H1 (cell line): ENCODE data around the gene SLC24A3. TPM values are rescaled to one million over a fixed set of nuclear protein-coding genes. Genes with fewer than 3 reads are reported as not detected.

ENCODE experiments used
- CTCF ChIA-PET: fragments of 300-600 bp; sonication (Branson Sonifier 250); formaldehyde crosslinking; loops from one replicate; lab custom pipeline; 2021; ENCODE audit not compliant: partially characterized antibody; lab: Charles Lee
- POLR2A ChIA-PET: fragments of 300-600 bp; sonication (Branson Sonifier 250); formaldehyde crosslinking; loops from one replicate; lab custom pipeline; 2021; ENCODE audit warnings: inconsistent platforms; ENCODE audit not compliant: partially characterized antibody; lab: Charles Lee
- DNase-seq, 2 experiments: peaks; one replicate each; pipeline versions ENCODE4 v3.0.0 to v3.0.0-alpha.2; 2010 to 2022; ENCODE audit warnings: low spot score in 2 of 2, low read depth in 1 of 2, mixed read lengths in 1 of 2
- FAIRE-seq: peaks from 2 replicates; lab custom pipeline; 2011; peaks lifted over from hg19 to GRCh38; lab: Jason Lieb, UNC
- H2AFZ ChIP-seq: 2 replicates; pipeline ENCODE4 v1.8.1; 2012; ENCODE audit warnings: low read length, inconsistent platforms
- H2AK5ac ChIP-seq: 2 replicates; pipeline ENCODE4 v1.6.1; 2013; ENCODE audit warnings: low read depth, low read length
- H2BK120ac ChIP-seq: replicated peaks from 2 replicates; pipeline ENCODE3; 2013; ENCODE audit warnings: low read depth, low read length, inconsistent platforms
- H2BK12ac ChIP-seq: 2 replicates; pipeline ENCODE4 v1.6.1; 2013; ENCODE audit warnings: low read depth, low read length
- H2BK15ac ChIP-seq: 2 replicates; pipeline ENCODE4 v1.6.1; 2013; ENCODE audit warnings: low read length
- H2BK20ac ChIP-seq: 2 replicates; pipeline ENCODE4 v1.6.1; 2013; ENCODE audit warnings: low read length
- H2BK5ac ChIP-seq: 2 replicates; pipeline ENCODE4 v1.6.1; 2013; ENCODE audit warnings: low read depth, low read length
- H3K14ac ChIP-seq: 2 replicates; pipeline ENCODE4 v1.6.1; 2013; ENCODE audit warnings: inconsistent platforms; ENCODE audit not compliant: insufficient read length
- H3K18ac ChIP-seq: 2 replicates; pipeline ENCODE4 v1.6.1; 2013; ENCODE audit warnings: low read length; ENCODE audit errors: extremely low read depth
- H3K23ac ChIP-seq: 2 replicates; pipeline ENCODE4 v1.6.1; 2013; ENCODE audit warnings: inconsistent platforms; ENCODE audit not compliant: insufficient read length
- H3K23me2 ChIP-seq: 2 replicates; pipeline ENCODE4 v1.6.1; 2013; ENCODE audit warnings: low read depth, low read length
- H3K27ac ChIP-seq: 2 replicates; pipeline ENCODE4 v1.6.1; 2011; ENCODE audit warnings: low read depth, low read length, inconsistent platforms
- H3K27me3 ChIP-seq, 4 experiments: replicated peaks in 1 of 4; 1 replicate in 1 of 4; 2 replicates in 3 of 4; pipeline versions ENCODE4 v1.6.1 to v1.8.1; 2011 to 2013; ENCODE audit warnings: low read length in 3 of 4, mild to moderate bottlenecking in 3 of 4, inconsistent platforms in 2 of 4, mixed read lengths in 2 of 4, moderate library complexity in 1 of 4; ENCODE audit not compliant: control insufficient read depth in 3 of 4, insufficient read depth in 3 of 4; ENCODE audit errors: extremely low read depth in 1 of 4
- H3K36me3 ChIP-seq, 4 experiments: 2 replicates each; pipeline versions ENCODE4 v1.6.1 to v1.8.1; 2011 to 2013; ENCODE audit warnings: mild to moderate bottlenecking in 4 of 4, low read length in 3 of 4, moderate library complexity in 2 of 4, control low read depth in 1 of 4, inconsistent platforms in 1 of 4; ENCODE audit not compliant: insufficient read depth in 4 of 4, control insufficient read depth in 2 of 4
- H3K4ac ChIP-seq: replicated peaks from 2 replicates; pipeline ENCODE3; 2013; ENCODE audit warnings: low read length, low read depth, mixed read lengths, inconsistent platforms; ENCODE audit not compliant: insufficient read length
- H3K4me1 ChIP-seq, 4 experiments: replicated peaks in 1 of 4; 1 replicate in 1 of 4; 2 replicates in 3 of 4; pipeline versions ENCODE4 v1.6.1 to v1.8.1; 2011 to 2013; ENCODE audit warnings: low read length in 3 of 4, inconsistent platforms in 2 of 4, mixed read lengths in 1 of 4; ENCODE audit not compliant: insufficient read depth in 4 of 4, control insufficient read depth in 3 of 4
- H3K4me2 ChIP-seq, 2 experiments: 2 replicates each; pipeline versions ENCODE4 v1.6.1 to v1.8.1; 2011 to 2013; ENCODE audit warnings: low read depth in 2 of 2, low read length in 2 of 2, control low read depth in 1 of 2, inconsistent platforms in 1 of 2, mild to moderate bottlenecking in 1 of 2; ENCODE audit not compliant: insufficient read depth in 1 of 2
- H3K4me3 ChIP-seq, 4 experiments: fragments of 200-600, 300-600 bp in 1 of 4; sonication (generic), shearing (Covaris generic), sonication (Bioruptor Twin) in 1 of 4; 2 replicates each; pipeline versions ENCODE4 v1.5.1 to v1.8.1; 2011 to 2016; ENCODE audit warnings: low read length in 4 of 4, low read depth in 3 of 4, control low read depth in 2 of 4, inconsistent platforms in 2 of 4, mild to moderate bottlenecking in 2 of 4, mixed read lengths in 1 of 4, moderate library complexity in 1 of 4; ENCODE audit not compliant: insufficient read depth in 2 of 4; ENCODE audit errors: extremely low read depth in 1 of 4
- H3K56ac ChIP-seq: replicated peaks from 2 replicates; pipeline ENCODE3; 2013; ENCODE audit warnings: low read depth, mild to moderate bottlenecking, mixed read lengths, low read length, inconsistent platforms; ENCODE audit not compliant: insufficient read length
- H3K79me1 ChIP-seq: 2 replicates; pipeline ENCODE4 v1.6.1; 2013; ENCODE audit warnings: low read depth, low read length, control low read depth
- H3K79me2 ChIP-seq, 2 experiments: 2 replicates each; pipeline versions ENCODE4 v1.6.1 to v1.8.1; 2012 to 2013; ENCODE audit warnings: low read length in 2 of 2, mild to moderate bottlenecking in 2 of 2, inconsistent platforms in 1 of 2; ENCODE audit not compliant: insufficient read depth in 2 of 2, control insufficient read depth in 1 of 2
- H3K9ac ChIP-seq, 4 experiments: replicated peaks in 1 of 4; 1 replicate in 1 of 4; 2 replicates in 3 of 4; pipeline versions ENCODE4 v1.6.1 to v1.8.1; 2011 to 2013; ENCODE audit warnings: low read depth in 3 of 4, low read length in 3 of 4, control low read depth in 2 of 4, mild to moderate bottlenecking in 2 of 4, moderate library complexity in 2 of 4, inconsistent platforms in 1 of 4; ENCODE audit errors: extremely low read depth in 1 of 4
- H3K9me3 ChIP-seq, 2 experiments: 2 replicates each; pipeline versions ENCODE4 v1.6.1 to v1.8.1; 2012 to 2013; ENCODE audit warnings: mild to moderate bottlenecking in 2 of 2, moderate library complexity in 2 of 2, control low read depth in 1 of 2, inconsistent platforms in 1 of 2, low read depth in 1 of 2, low read length in 1 of 2, mixed read lengths in 1 of 2; ENCODE audit not compliant: insufficient read depth in 2 of 2
- H4K20me1 ChIP-seq, 2 experiments: replicated peaks in 1 of 2; 2 replicates each; pipeline versions ENCODE3 to v1.8.1; 2011 to 2013; ENCODE audit warnings: inconsistent platforms in 2 of 2, low read length in 2 of 2, mild to moderate bottlenecking in 1 of 2; ENCODE audit not compliant: insufficient read depth in 2 of 2, control insufficient read depth in 1 of 2
- H4K5ac ChIP-seq: 2 replicates; pipeline ENCODE4 v1.6.1; 2013; ENCODE audit warnings: low read length, low read depth, mixed read lengths, inconsistent platforms; ENCODE audit not compliant: insufficient read length
- H4K8ac ChIP-seq: 2 replicates; pipeline ENCODE4 v1.8.0; 2013; ENCODE audit warnings: mild to moderate bottlenecking, moderate library complexity, low read length, inconsistent platforms; ENCODE audit not compliant: insufficient read depth; ENCODE audit errors: extremely low read depth
- H4K91ac ChIP-seq: replicated peaks from 2 replicates; pipeline ENCODE3; 2013; ENCODE audit warnings: low read length, mixed read lengths, inconsistent platforms; ENCODE audit not compliant: insufficient read length
- ASH2L ChIP-seq: fragments of 200-600, 300-600 bp; sonication (generic); IDR thresholded peaks from one replicate; pipeline ENCODE4 v1.7.1; 2017; ENCODE audit warnings: low read length
- CBX5 ChIP-seq: fragments of 300-800, 300-1000 bp; sonication (generic); IDR thresholded peaks from 2 replicates; pipeline ENCODE4 v1.7.1; 2016; ENCODE audit warnings: antibody characterized with exemption, low read length, low read depth
- CHD2 ChIP-seq: IDR thresholded peaks from 2 replicates; pipeline ENCODE4 v1.6.1; 2012; ENCODE audit warnings: low read length, improper control_type of control experiment
- GABPA ChIP-seq: IDR thresholded peaks from 2 replicates; pipeline ENCODE4 v1.6.1; 2011; ENCODE audit warnings: mild to moderate bottlenecking, low read length, moderate library complexity, borderline replicate concordance; ENCODE audit not compliant: insufficient read depth
- JUN ChIP-seq: IDR thresholded peaks from 2 replicates; pipeline ENCODE4 v1.6.1; 2011; ENCODE audit warnings: low read depth, mild to moderate bottlenecking, improper control_type of control experiment, low read length
- JUND ChIP-seq: IDR thresholded peaks from 2 replicates; pipeline ENCODE4 v1.6.1; 2011; ENCODE audit warnings: mild to moderate bottlenecking, improper control_type of control experiment, low read length
- KDM4A ChIP-seq: IDR thresholded peaks from one replicate; pipeline ENCODE4 v1.7.1; 2012; ENCODE audit warnings: low read depth, mild to moderate bottlenecking, moderate library complexity, low read length, inconsistent platforms; ENCODE audit not compliant: severe bottlenecking
- PHF8 ChIP-seq: fragments of 200-600 bp; sonication (generic); conservative IDR thresholded peaks from 2 replicates; pipeline ENCODE4 v1.7.1; 2012; ENCODE audit warnings: low read depth, mild to moderate bottlenecking, inconsistent platforms, low read length, moderate library complexity
- POLR2A ChIP-seq, 2 experiments: IDR thresholded peaks; 1 replicate in 1 of 2; 2 replicates in 1 of 2; pipeline ENCODE4 v1.6.1; 2011; ENCODE audit warnings: low read depth in 2 of 2, low read length in 2 of 2, mild to moderate bottlenecking in 2 of 2; ENCODE audit errors: control extremely low read depth in 1 of 2
- TAF1 ChIP-seq: IDR thresholded peaks from 2 replicates; pipeline ENCODE4 v1.6.1; 2011; ENCODE audit warnings: mild to moderate bottlenecking, low read depth, low read length
- WGBS, 2 experiments: shearing (Covaris generic) in 1 of 2; methylation state at CpG; one replicate each; pipeline versions ENCODE4 v1.1.6 to v1.1.7; 2013 to 2015; ENCODE audit warnings: low lambda C conversion rate in 2 of 2, mixed read lengths in 2 of 2, inconsistent platforms in 1 of 2, low coverage in 1 of 2, missing lambda C conversion rate in 1 of 2; ENCODE audit not compliant: insufficient replicate concordance in 2 of 2, insufficient coverage in 1 of 2, insufficient read length in 1 of 2; ENCODE audit errors: extremely low coverage in 1 of 2, missing lambda C conversion rate in 1 of 2; 5-methylcytosine and 5-hydroxymethylcytosine counted together
- polyA plus RNA-seq, 7 experiments: library from polyadenylated mRNA; depleted of rRNA in 3 of 7; stranded (reverse) in 5 of 7; unstranded in 2 of 7; fragments of >200 nt in 5 of 7; fragments of 200-250 nt in 2 of 7; gene quantifications; 1 replicate in 5 of 7; 2 replicates in 1 of 7; 4 replicates in 1 of 7; pipeline versions ENCODE4 v1.2.1 to v1.2.3, GENCODE V29; 2011 to 2013; ENCODE audit warnings: missing spikeins in 2 of 7, mixed read lengths in 2 of 7
- total RNA-seq: library from RNA; stranded (reverse); fragmentation: NEBNext Ultra II Directional; extraction: Animal tissue kit (Norgen Biotek cat#: 25700); gene quantifications from 2 replicates; pipeline ENCODE4 v1.2.1, GENCODE V29; 2021

The SLC24A3 gene
- total and polyA plus RNA-seq, 2 of the 8 experiments (the other 6 are each of a cell fraction or from before 2014, with no cell fraction given): 4.5 to 6.3 TPM

- Histone ChIP-seq H2BK15ac (no peak overlapping the region), H3K9me3 (no peaks in the 10 kb centered on the region), H3K23me2 (no peaks in the 10 kb centered on the region), H4K20me1 (no peaks in the 10 kb centered on the region), H3K79me1 (no peaks in the 10 kb centered on the region), H3K79me2 (no peaks in the 10 kb centered on the region), H3K4me3 (no peak overlapping the region), H3K27me3 (no peaks in the 10 kb centered on the region), H4K91ac (no peak overlapping the region), H3K18ac (no peak overlapping the region), H3K4me2 (no peak overlapping the region), H2AFZ (no peak overlapping the region), H2BK5ac (no peak overlapping the region), H3K14ac (no peak overlapping the region), H3K9ac (no peak overlapping the region)
- POLR2A ChIA-PET: no interaction called here
- WGBS, 2 experiments: 90% methylated on average over 1 of the region's 1 CpG; no CpG with 5 or more reads in 1 of the 2 experiments
- no peak for FAIRE-seq
- TF ChIP-seq JUND (no peak), CBX5 (no peak), GABPA (no peak), PHF8 (no peak), CHD2 (no peak), ASH2L (no peak), TAF1 (no peak), KDM4A (no peak), POLR2A (IDR thresholded peaks at IDR 0.05; ENCODE audit: control extremely low read depth in 1 of 2, low read depth in 2 of 2, low read length in 2 of 2) (no peak), JUN (no peak)
- TF ChIP-seq, all 59 proteins: peak for 0
- no peak overlapping the region for H3K27ac ChIP-seq
- DNase-seq: no peak
- H2BK12ac ChIP-seq: no peak overlapping the region
- no peak overlapping the region for H2AK5ac ChIP-seq
- CTCF ChIA-PET: no interaction called here
- H3K36me3 ChIP-seq: no peaks in the 10 kb centered on the region
- no peak overlapping the region for H2BK120ac ChIP-seq
- H3K23ac ChIP-seq: no peak overlapping the region
- no peak overlapping the region for H4K5ac ChIP-seq
- H2BK20ac ChIP-seq: no peak overlapping the region
- no peak overlapping the region for H3K56ac ChIP-seq
- H3K4me1 ChIP-seq: no peaks in the 10 kb centered on the region
- H4K8ac ChIP-seq: no peak overlapping the region
- H3K4ac ChIP-seq: no peak overlapping the region
These were observed 522.4 kb downstream of the SLC24A3 start for GRCh38 chr20:19734811-19735210.
